ENCODE data around the gene DNAAF1.
"Not testable (repeated sequence)": the region's sequence is repeated elsewhere in the genome, so short reads cannot be mapped to it uniquely, and the experiment has no call there.

DNAAF1 gene

GRCh38 chr16:84144859-84145639, at the start of gene DNAAF1, which contains the start of gene HSDL1:
Gene DNAAF1, plus strand, starts transcription at chr16:84145308. Its CDS starts 133 bp downstream, at chr16:84145441.
Gene HSDL1, minus strand, starts transcription at chr16:84145177. Its CDS starts 13,856 bp downstream, at chr16:84131321.
- peak; percentile 89 to 92 (median 91) for DNase-seq (ENCODE audit: low read depth in 3 of 3)

GRCh38 chr16:84095466-84095865, 49.6 kb upstream of the DNAAF1 start:
- DNase-seq (ENCODE audit: low read depth in 3 of 3): no peak

GRCh38 chr16:84096447-84097005, 48.6 kb upstream of the DNAAF1 start:
- no peak for DNase-seq (ENCODE audit: low read depth in 3 of 3)

GRCh38 chr16:84098939-84099338, 46.2 kb upstream of the DNAAF1 start:
- DNase-seq (ENCODE audit: low read depth in 3 of 3): no peak

GRCh38 chr16:84103678-84104077, 41.4 kb upstream of the DNAAF1 start:
- no peak for DNase-seq (ENCODE audit: low read depth in 3 of 3)

- no peak for DNase-seq (ENCODE audit: low read depth in 3 of 3)
Observed at GRCh38 chr16:84104231-84104630, 40.9 kb upstream of the DNAAF1 start.

- no peak for DNase-seq (ENCODE audit: low read depth in 3 of 3)
Observed at GRCh38 chr16:84105301-84105815, 39.8 kb upstream of the DNAAF1 start.

- no peak for DNase-seq (ENCODE audit: low read depth in 3 of 3)
Observed at GRCh38 chr16:84105948-84106740, 39.0 kb upstream of the DNAAF1 start.

- DNase-seq (ENCODE audit: low read depth in 3 of 3): no peak
Observed at GRCh38 chr16:84107921-84108320, 37.2 kb upstream of the DNAAF1 start.

- no peak for DNase-seq (ENCODE audit: low read depth in 3 of 3)
Observed at GRCh38 chr16:84109598-84110335, 35.3 kb upstream of the DNAAF1 start.

- DNase-seq (ENCODE audit: low read depth in 3 of 3): no peak
Observed at GRCh38 chr16:84110527-84110926, 34.6 kb upstream of the DNAAF1 start.

GRCh38 chr16:84111525-84111924, 33.6 kb upstream of the DNAAF1 start:
- no peak for DNase-seq (ENCODE audit: low read depth in 3 of 3)

- peak in 1 of 3 experiments; percentile 11 for DNase-seq (ENCODE audit: low read depth in 3 of 3)
Observed at GRCh38 chr16:84111949-84112348, 33.2 kb upstream of the DNAAF1 start.

- DNase-seq (ENCODE audit: low read depth in 3 of 3): no peak
Observed at GRCh38 chr16:84115919-84116719, 29.0 kb upstream of the DNAAF1 start.

GRCh38 chr16:84116720-84117493, 28.2 kb upstream of the DNAAF1 start, which contains the start of gene MBTPS1:
Gene MBTPS1, minus strand, starts transcription at chr16:84116942. Its CDS starts 15,159 bp downstream, at chr16:84101783.
- DNase-seq (ENCODE audit: low read depth in 3 of 3): peak; percentile 94 to 99 (median 97)

- DNase-seq (ENCODE audit: low read depth in 3 of 3): peak; percentile 9 to 23 (median 11)
Observed at GRCh38 chr16:84117494-84117843, 27.6 kb upstream of the DNAAF1 start.

GRCh38 chr16:84118315-84118714, 26.8 kb upstream of the DNAAF1 start:
- not testable (repeated sequence) for DNase-seq (ENCODE audit: low read depth in 3 of 3)

GRCh38 chr16:84119368-84119767, 25.7 kb upstream of the DNAAF1 start:
- DNase-seq (ENCODE audit: low read depth in 3 of 3): no peak

GRCh38 chr16:84120023-84120422, 25.1 kb upstream of the DNAAF1 start:
- no peak for DNase-seq (ENCODE audit: low read depth in 3 of 3)

- no peak for DNase-seq (ENCODE audit: low read depth in 3 of 3)
Observed at GRCh38 chr16:84121007-84121406, 24.1 kb upstream of the DNAAF1 start.
